ENCODE measurements around the gene ANKRD42. TPM values are rescaled to one million over a fixed set of nuclear protein-coding genes. Genes with fewer than 3 reads are reported as not detected.

The ANKRD42 gene
- total RNA-seq, 4 donors from 2014 or later, result 5.6 to 11.5 (median 8.9) TPM

- no peaks in the 10 kb centered on the region for H3K27me3 ChIP-seq
- peak overlapping the region; percentile 91 to 97 (median 93) for H3K27ac ChIP-seq
- in situ Hi-C loops (cut with MboI; ENCODE audit: low pct_ligation_motif_present in 1 of 4, low pct_unique_long_range_greater_than_20kb in 1 of 4, low sequenced_read_pairs in 3 of 4), result loop anchor here in 2 of 4 donors (10.0 to 25.0 kb wide), 2 partner anchors 105 to 288 kb away; partner anchors contain the start of genes DDIAS (in 2 of the 2) and PRCP (in 2 of the 2)
- TF ChIP-seq CTCF (IDR thresholded peaks at IDR 0.05), result no peak
- no peak for TF ChIP-seq POLR2AphosphoS5 (IDR thresholded peaks at IDR 0.05)
- TF ChIP-seq EP300 (IDR thresholded peaks at IDR 0.05; ENCODE audit: low read depth), result no peak
- TF ChIP-seq POLR2A (IDR thresholded peaks at IDR 0.05), result no peak
- peaks cover 0 to 25% (median 10%) of the 10 kb centered on the region in 4 donors for H3K36me3 ChIP-seq
- no peaks in the 10 kb centered on the region for H3K9me3 ChIP-seq
- WGBS, 2 donors (ENCODE audit: low coverage in 1 of 2), result 4 to 11% methylated on average over 5 to 8 of the region's 8 CpGs
- intact Hi-C loops (cut with DNase I; ENCODE audit: low total_unique reads), result no loop called here
- peaks cover 9 to 40% (median 22%) of the 10 kb centered on the region in 4 donors for H3K4me1 ChIP-seq
- peak overlapping the region; percentile 29 to 86 (median 64) for H3K4me3 ChIP-seq
- no peak for DNase-seq
These were observed 786 bp upstream of the ANKRD42 start for GRCh38 chr11:83192606-83193245.

GRCh38 chr11:83194281-83195142, 1.0 kb downstream of the ANKRD42 start:
- 2 to 8% methylated on average over 7 to 34 of the region's 35 CpGs for WGBS, 2 donors (ENCODE audit: low coverage in 1 of 2)
- TF ChIP-seq POLR2A (IDR thresholded peaks at IDR 0.05) (peak; percentile 50), CTCF (IDR thresholded peaks at IDR 0.05) (no peak), POLR2AphosphoS5 (IDR thresholded peaks at IDR 0.05) (peak; percentile 45 to 69 (median 50)), EP300 (IDR thresholded peaks at IDR 0.05; ENCODE audit: low read depth) (no peak)
- H3K9me3 ChIP-seq, result no peaks in the 10 kb centered on the region
- peak; percentile 68 for DNase-seq
- peak overlapping the region; percentile 91 to 97 (median 93) for H3K27ac ChIP-seq
- H3K36me3 ChIP-seq, result peaks cover 0 to 33% (median 9%) of the 10 kb centered on the region in 4 donors
- intact Hi-C loops (cut with DNase I; ENCODE audit: low total_unique reads), result no loop called here
- H3K27me3 ChIP-seq, result no peaks in the 10 kb centered on the region
- H3K4me3 ChIP-seq, result peak overlapping the region; percentile 36 to 86 (median 64)
- peaks cover 9 to 41% (median 22%) of the 10 kb centered on the region in 4 donors for H3K4me1 ChIP-seq
- in situ Hi-C loops (cut with MboI; ENCODE audit: low pct_ligation_motif_present in 1 of 4, low pct_unique_long_range_greater_than_20kb in 1 of 4, low sequenced_read_pairs in 3 of 4), result loop anchor here in 2 of 4 donors (10.0 to 25.0 kb wide), 2 partner anchors 107 to 290 kb away; partner anchors contain the start of genes DDIAS (in 2 of the 2) and PRCP (in 2 of the 2)

- Histone ChIP-seq H3K27ac (peak overlapping the region; percentile 91 to 97 (median 93)), H3K36me3 (peaks cover 0 to 27% (median 7%) of the 10 kb centered on the region in 4 donors), H3K27me3 (no peaks in the 10 kb centered on the region), H3K9me3 (no peaks in the 10 kb centered on the region), H3K4me3 (peak overlapping the region in 3 of 4 donors; percentile 59 to 86 (median 70)), H3K4me1 (peaks cover 9 to 41% (median 22%) of the 10 kb centered on the region in 4 donors)
- DNase-seq, result no peak
- 18 to 27% methylated on average over 4 of the region's 4 CpGs for WGBS, 2 donors (ENCODE audit: low coverage in 1 of 2)
- intact Hi-C loops (cut with DNase I; ENCODE audit: low total_unique reads), result no loop called here
- TF ChIP-seq CTCF (IDR thresholded peaks at IDR 0.05) (no peak), POLR2A (IDR thresholded peaks at IDR 0.05) (no peak), EP300 (IDR thresholded peaks at IDR 0.05; ENCODE audit: low read depth) (no peak), POLR2AphosphoS5 (IDR thresholded peaks at IDR 0.05) (no peak)
- in situ Hi-C loops (cut with MboI; ENCODE audit: low pct_ligation_motif_present in 1 of 4, low pct_unique_long_range_greater_than_20kb in 1 of 4, low sequenced_read_pairs in 3 of 4), result loop anchor here in 2 of 4 donors (10.0 to 25.0 kb wide), 2 partner anchors 108 to 290 kb away; partner anchors contain the start of genes DDIAS (in 2 of the 2) and PRCP (in 2 of the 2)
These were observed 1.6 kb downstream of the ANKRD42 start for GRCh38 chr11:83195143-83195466.

- Histone ChIP-seq H3K27me3 (no peaks in the 10 kb centered on the region), H3K36me3 (peaks cover 0 to 25% (median 5%) of the 10 kb centered on the region in 4 donors), H3K9me3 (no peaks in the 10 kb centered on the region), H3K27ac (peak overlapping the region in 1 of 4 donors; percentile 94), H3K4me3 (no peak overlapping the region), H3K4me1 (peaks cover 9 to 41% (median 22%) of the 10 kb centered on the region in 4 donors)
- 95 to 96% methylated on average over 8 of the region's 8 CpGs for WGBS, 2 donors (ENCODE audit: low coverage in 1 of 2)
- in situ Hi-C loops (cut with MboI; ENCODE audit: low pct_ligation_motif_present in 1 of 4, low pct_unique_long_range_greater_than_20kb in 1 of 4, low sequenced_read_pairs in 3 of 4), result loop anchor here in 2 of 4 donors (10.0 to 25.0 kb wide), 2 partner anchors 108 to 291 kb away; partner anchors contain the start of genes DDIAS (in 2 of the 2) and PRCP (in 2 of the 2)
- TF ChIP-seq EP300 (IDR thresholded peaks at IDR 0.05; ENCODE audit: low read depth) (no peak), POLR2AphosphoS5 (IDR thresholded peaks at IDR 0.05) (no peak), CTCF (IDR thresholded peaks at IDR 0.05) (no peak), POLR2A (IDR thresholded peaks at IDR 0.05) (no peak)
- DNase-seq, result no peak
- intact Hi-C loops (cut with DNase I; ENCODE audit: low total_unique reads), result no loop called here
These were observed 2.1 kb downstream of the ANKRD42 start for GRCh38 chr11:83195649-83196048.

Data from transverse colon (tissue), 4 donors.